Spleen (tissue), 11 donors: Measurements from ENCODE around the gene BSN. TPM values are rescaled to one million over a fixed set of nuclear protein-coding genes. Genes with fewer than 3 reads are reported as not detected.
A peak's percentile ranks its signal among the peaks of the same experiment; 100 is the strongest.
"Not testable (repeated sequence)": the region's sequence is repeated elsewhere in the genome, so short reads cannot be mapped to it uniquely, and the experiment has no call there.

Source experiments
- DNase-seq: peaks from one replicate; pipeline ENCODE4 v3.0.0-alpha.2; 2020
- H3K27ac ChIP-seq, 8 donors: fragments of 200-600 bp; sonication (generic) in 7 of 8; 1 replicate in 4 of 8; 2 replicates in 4 of 8; pipeline versions ENCODE4 v1.5.0 to v1.8.0; 2016 to 2021; ENCODE audit warnings: inconsistent platforms in 4 of 8, mild to moderate bottlenecking in 4 of 8, moderate library complexity in 1 of 8
- H3K27me3 ChIP-seq, 7 donors: fragments of 200-600 bp; sonication (generic) in 6 of 7; replicated peaks in 1 of 7; 1 replicate in 4 of 7; 2 replicates in 3 of 7; pipeline versions ENCODE4 v1.5.0 to v1.8.0; 2016 to 2021; ENCODE audit warnings: inconsistent platforms in 3 of 7, mild to moderate bottlenecking in 1 of 7
- H3K36me3 ChIP-seq, 6 donors: fragments of 200-600 bp; sonication (generic) in 5 of 6; 1 replicate in 4 of 6; 2 replicates in 2 of 6; pipeline versions ENCODE4 v1.5.0 to v1.8.0; 2016 to 2021; ENCODE audit warnings: inconsistent platforms in 2 of 6
- H3K4me1 ChIP-seq, 6 donors: fragments of 200-600 bp; sonication (generic) in 5 of 6; 1 replicate in 3 of 6; 2 replicates in 3 of 6; pipeline versions ENCODE4 v1.5.0 to v1.8.0; 2016 to 2021; ENCODE audit warnings: inconsistent platforms in 3 of 6
- H3K4me3 ChIP-seq, 8 donors: fragments of 200-600 bp; sonication (generic) in 7 of 8; 1 replicate in 4 of 8; 2 replicates in 4 of 8; pipeline versions ENCODE4 v1.5.0 to v1.8.0; 2016 to 2021; ENCODE audit warnings: inconsistent platforms in 4 of 8, mild to moderate bottlenecking in 4 of 8, moderate library complexity in 2 of 8
- H3K9me3 ChIP-seq, 8 donors: fragments of 200-600 bp; sonication (generic) in 7 of 8; 1 replicate in 4 of 8; 2 replicates in 4 of 8; pipeline versions ENCODE4 v1.5.0 to v1.8.0; 2016 to 2021; ENCODE audit warnings: inconsistent platforms in 4 of 8
- POLR2A ChIP-seq, 3 donors: fragments of 450-650 bp; IDR thresholded peaks; one replicate each; pipeline ENCODE4 v1.5.1; 2017; ENCODE audit warnings: antibody characterized with exemption in 3 of 3, mild to moderate bottlenecking in 1 of 3
- POLR2AphosphoS5 ChIP-seq, 3 donors: sonication (generic); formaldehyde crosslinking; IDR thresholded peaks; one replicate each; pipeline ENCODE4 v1.5.1; 2017; ENCODE audit warnings: antibody characterized with exemption in 3 of 3
- WGBS, 5 donors: extraction: QIAGEN DNeasy Blood & Tissue Kit in 3 of 5; methylation state at CpG; one replicate each; pipeline versions ENCODE4 v1.1.5 to v1.1.7; 2013 to 2018; 5-methylcytosine and 5-hydroxymethylcytosine counted together
- intact Hi-C: fragments of 100-400 bp; cut with DNase I; formaldehyde crosslinking; loops from one replicate; pipeline ENCODE4 v1.15.0; 2023; ENCODE audit warnings: low total_unique reads
- polyA plus RNA-seq, 3 donors: library from polyadenylated mRNA; stranded (reverse); fragments of 200-250 nt; gene quantifications; one replicate each; pipeline ENCODE4 v1.2.1, GENCODE V29; 2013
- total RNA-seq, 7 donors: library from RNA; depleted of rRNA in 3 of 7; stranded (reverse); fragments of >200 nt in 3 of 7; fragmentation: NEBNext Ultra II Directional in 4 of 7; extraction: Animal tissue kit (Norgen Biotek cat#: 25700) in 4 of 7; gene quantifications; one replicate each; pipeline versions ENCODE4 v1.1.0 to v1.2.1, GENCODE V29; 2016 to 2021
- TF ChIP-seq, protein P1 (sequence below), 11 experiments: fragments of 200-600 bp in 7 of 11; fragments of 450-650 bp in 4 of 11; sonication (generic) in 4 of 11; IDR thresholded peaks in 8 of 11; conservative IDR thresholded peaks in 3 of 11; 1 replicate in 7 of 11; 2 replicates in 4 of 11; pipeline versions ENCODE4 v1.4.0 to v1.8.0; 2016 to 2021; ENCODE audit warnings: antibody characterized with exemption in 11 of 11, inconsistent platforms in 4 of 11, mild to moderate bottlenecking in 1 of 11
- donor health status: healthy with polysubstance abuse.
- donor health status: DM: no; HTN: no; CAD: no; lungs with moderate emphysema.
- donor health status: DM: no; HTN: no; CAD: no.
- donor health status: Bipolar disorder and iron deficiency.
- donor health status: healthy.
- donor health status: DM: no; HTN: no; CAD: no.
- donor health status: DM: yes; HTN: yes; CAD: no.

BSN gene
- total and polyA plus RNA-seq, 10 donors, result 0.02 to 1.1 (median 0.36) TPM

DNA sequence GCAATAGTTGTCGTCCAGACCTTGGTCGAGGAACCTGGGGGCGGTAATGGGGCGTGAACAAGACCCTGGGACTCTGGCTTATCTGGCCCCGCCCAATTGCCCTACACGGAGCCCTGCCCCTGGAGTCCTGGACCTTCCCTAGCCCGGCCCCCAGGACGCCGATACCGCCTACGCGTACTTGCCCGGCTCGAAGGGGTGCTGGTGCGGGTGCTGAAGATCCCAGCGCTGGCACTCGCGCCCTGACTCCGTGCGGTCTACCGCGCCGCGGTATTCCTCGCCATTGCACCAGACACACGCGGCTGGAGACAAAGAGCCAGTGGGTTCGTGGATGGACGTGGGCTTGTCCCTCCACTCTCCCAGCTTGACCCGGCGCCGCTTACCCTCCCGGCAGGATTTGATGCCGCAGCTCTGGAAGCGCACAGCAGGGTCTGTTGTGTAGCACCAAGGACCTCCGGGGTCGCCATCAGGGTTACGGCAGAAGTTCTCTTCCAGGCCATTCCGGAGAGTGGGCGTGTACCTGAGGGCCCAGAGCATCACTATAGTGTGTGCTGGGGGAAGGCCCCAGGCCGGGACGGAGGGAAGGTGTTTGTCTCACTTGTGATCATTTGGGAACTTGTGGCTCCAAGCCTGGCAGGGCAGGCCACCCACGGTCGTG lies 132.6 kb downstream of the BSN start:
- peak overlapping the region in 2 of 8 donors; percentile 1 to 5 for H3K27ac ChIP-seq

DNA sequence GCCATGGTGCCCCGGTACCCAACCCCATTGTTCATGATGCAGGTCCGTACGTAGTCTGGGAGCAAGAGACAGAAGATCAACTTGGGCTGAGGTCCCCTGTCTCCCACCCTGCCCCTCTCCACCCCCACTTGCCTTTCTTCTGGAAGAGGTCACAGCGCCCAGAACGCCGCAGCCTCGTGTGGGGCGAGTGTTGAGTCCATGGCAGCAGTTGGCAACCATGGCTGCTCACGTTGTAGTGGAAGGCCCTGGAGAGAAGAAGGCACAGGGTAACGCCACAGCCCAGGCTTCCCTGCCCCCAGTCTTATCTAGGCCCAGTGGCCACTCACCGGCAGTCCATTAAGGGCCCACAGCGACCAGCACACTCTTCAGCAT lies 133.1 kb downstream of the BSN start:
- intact Hi-C loops, DNase-seq, H3K27ac ChIP-seq, H3K9me3 ChIP-seq: not testable (repeated sequence)
- Histone ChIP-seq H3K4me1 (peaks cover 23 to 58% (median 48%) of the 10 kb centered on the region in 6 donors), H3K36me3 (peaks cover 0 to 32% (median 18%) of the 10 kb centered on the region in 6 donors), H3K4me3 (peak overlapping the region in 1 of 8 donors; percentile 59), H3K27me3 (peaks cover 0 to 22% (median 0%) of the 10 kb centered on the region in 7 donors)
- 81 to 96% (median 92%) methylated on average over 5 to 12 of the region's 12 CpGs for WGBS, 5 donors

More for the DNA sequence above, 132.6 kb downstream of the BSN start:
- peak overlapping the region in 7 of 8 donors; percentile 20 to 59 (median 27) for H3K4me3 ChIP-seq
- H3K9me3 ChIP-seq, intact Hi-C loops, DNase-seq: not testable (repeated sequence)
- H3K4me1 ChIP-seq, result peaks cover 23 to 52% (median 44%) of the 10 kb centered on the region in 6 donors
- H3K36me3 ChIP-seq, result peaks cover 0 to 37% (median 23%) of the 10 kb centered on the region in 6 donors
- WGBS, 5 donors, result 20 to 57% (median 22%) methylated on average over 11 to 44 of the region's 44 CpGs
- H3K27me3 ChIP-seq, result peaks cover 0 to 22% (median 0%) of the 10 kb centered on the region in 7 donors
- TF ChIP-seq POLR2AphosphoS5 (IDR thresholded peaks at IDR 0.05), result peak in 2 of 3 donors; percentile 39 to 53

- intact Hi-C loops, H3K9me3 ChIP-seq, DNase-seq: not testable (repeated sequence)
- 52 to 78% (median 66%) methylated on average over 4 to 7 of the region's 7 CpGs for WGBS, 5 donors
- H3K27ac ChIP-seq, result peak overlapping the region; percentile 72 to 91 (median 84)
- peaks cover 0 to 22% (median 7%) of the 10 kb centered on the region in 6 donors for H3K36me3 ChIP-seq
- H3K27me3 ChIP-seq, result peaks cover 0 to 22% (median 0%) of the 10 kb centered on the region in 7 donors
- peak overlapping the region; percentile 86 to 100 (median 98) for H3K4me3 ChIP-seq
- H3K4me1 ChIP-seq, result peaks cover 23 to 61% (median 49%) of the 10 kb centered on the region in 6 donors
These were observed 134.2 kb downstream of the BSN start for GRCh38 chr3:49688338-49689045.

DNA sequence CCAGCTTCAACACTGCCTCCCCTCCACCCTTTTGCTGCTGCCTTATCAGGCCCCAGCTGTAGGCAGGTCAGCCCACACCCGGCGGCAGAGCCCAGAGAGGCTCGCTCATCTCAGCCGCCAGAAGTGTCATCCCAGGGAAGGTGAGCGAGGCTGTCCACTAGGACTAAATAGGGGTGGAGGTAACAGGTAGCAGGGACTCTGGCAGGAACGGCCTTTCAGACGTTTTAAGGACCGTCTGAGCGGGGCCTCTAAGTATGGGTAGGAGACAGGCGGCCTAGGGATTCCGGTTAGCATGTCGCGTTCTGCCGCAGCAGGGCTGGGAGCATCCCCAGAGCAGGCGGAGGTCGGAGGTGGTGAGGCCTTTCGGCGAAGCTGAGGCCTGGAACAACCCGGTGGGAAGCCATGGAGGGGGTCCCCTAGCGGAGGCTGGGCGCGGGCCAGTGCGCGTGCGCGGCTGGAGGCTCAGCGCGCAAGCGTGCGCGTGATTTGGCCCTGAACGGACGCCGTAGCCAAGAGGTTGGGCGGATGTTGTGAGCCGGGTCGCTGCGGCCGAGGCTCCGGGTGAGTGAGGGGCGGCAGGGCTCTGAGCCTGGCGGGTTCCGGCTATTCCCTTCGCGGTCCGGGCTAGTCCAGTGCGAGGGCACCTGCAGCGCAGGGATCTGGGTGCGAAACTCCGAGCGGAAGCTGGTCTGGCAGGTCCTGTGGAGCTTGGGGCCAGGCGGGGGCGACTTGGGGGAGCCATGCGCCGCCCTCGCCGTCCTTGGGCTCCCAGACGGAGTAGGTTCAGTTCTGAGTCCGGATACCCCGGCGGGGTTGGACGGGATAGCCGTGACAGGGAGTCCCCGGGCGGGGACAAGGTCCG lies 135.0 kb downstream of the BSN start, which contains the start of the genes MST1 and RNF123:
Gene MST1, minus strand, starts transcription at position 429 of the 862 bp plus-strand sequence. CDS start 783 bp downstream, outside the sequence.
Gene RNF123, plus strand, starts transcription at position 512 of the 862 bp plus-strand sequence. CDS start 1,609 bp downstream, outside the sequence.
- intact Hi-C loops, result no loop called here
- 1 to 5% (median 2%) methylated on average over 30 to 66 of the region's 66 CpGs; no CpG with 5 or more reads in 1 of the 5 donors for WGBS, 5 donors
- Histone ChIP-seq H3K4me1 (peaks cover 23 to 63% (median 49%) of the 10 kb centered on the region in 6 donors), H3K27ac (peak within 1 kb of the TSS; percentile 72 to 91 (median 84)), H3K9me3 (no peaks in the 10 kb centered on the region), H3K4me3 (peak within 1 kb of the TSS; percentile 86 to 100 (median 98)), H3K36me3 (peaks cover 0 to 14% (median under 1%) of the 10 kb centered on the region in 6 donors), H3K27me3 (peaks cover 0 to 22% (median 0%) of the 10 kb centered on the region in 7 donors)
- DNase-seq, result peak; percentile 97
- TF ChIP-seq POLR2A (IDR thresholded peaks at IDR 0.05) (no peak), POLR2AphosphoS5 (IDR thresholded peaks at IDR 0.05) (peak; percentile 93 to 95 (median 94))
- TF ChIP-seq, protein P1, sequence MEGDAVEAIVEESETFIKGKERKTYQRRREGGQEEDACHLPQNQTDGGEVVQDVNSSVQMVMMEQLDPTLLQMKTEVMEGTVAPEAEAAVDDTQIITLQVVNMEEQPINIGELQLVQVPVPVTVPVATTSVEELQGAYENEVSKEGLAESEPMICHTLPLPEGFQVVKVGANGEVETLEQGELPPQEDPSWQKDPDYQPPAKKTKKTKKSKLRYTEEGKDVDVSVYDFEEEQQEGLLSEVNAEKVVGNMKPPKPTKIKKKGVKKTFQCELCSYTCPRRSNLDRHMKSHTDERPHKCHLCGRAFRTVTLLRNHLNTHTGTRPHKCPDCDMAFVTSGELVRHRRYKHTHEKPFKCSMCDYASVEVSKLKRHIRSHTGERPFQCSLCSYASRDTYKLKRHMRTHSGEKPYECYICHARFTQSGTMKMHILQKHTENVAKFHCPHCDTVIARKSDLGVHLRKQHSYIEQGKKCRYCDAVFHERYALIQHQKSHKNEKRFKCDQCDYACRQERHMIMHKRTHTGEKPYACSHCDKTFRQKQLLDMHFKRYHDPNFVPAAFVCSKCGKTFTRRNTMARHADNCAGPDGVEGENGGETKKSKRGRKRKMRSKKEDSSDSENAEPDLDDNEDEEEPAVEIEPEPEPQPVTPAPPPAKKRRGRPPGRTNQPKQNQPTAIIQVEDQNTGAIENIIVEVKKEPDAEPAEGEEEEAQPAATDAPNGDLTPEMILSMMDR (IDR thresholded peaks at IDR 0.05 in 8 of 11, conservative IDR thresholded peaks at IDR 0.05 in 3 of 11), result peak in 7 of 11 experiments; percentile 16 to 60 (median 44)

DNA sequence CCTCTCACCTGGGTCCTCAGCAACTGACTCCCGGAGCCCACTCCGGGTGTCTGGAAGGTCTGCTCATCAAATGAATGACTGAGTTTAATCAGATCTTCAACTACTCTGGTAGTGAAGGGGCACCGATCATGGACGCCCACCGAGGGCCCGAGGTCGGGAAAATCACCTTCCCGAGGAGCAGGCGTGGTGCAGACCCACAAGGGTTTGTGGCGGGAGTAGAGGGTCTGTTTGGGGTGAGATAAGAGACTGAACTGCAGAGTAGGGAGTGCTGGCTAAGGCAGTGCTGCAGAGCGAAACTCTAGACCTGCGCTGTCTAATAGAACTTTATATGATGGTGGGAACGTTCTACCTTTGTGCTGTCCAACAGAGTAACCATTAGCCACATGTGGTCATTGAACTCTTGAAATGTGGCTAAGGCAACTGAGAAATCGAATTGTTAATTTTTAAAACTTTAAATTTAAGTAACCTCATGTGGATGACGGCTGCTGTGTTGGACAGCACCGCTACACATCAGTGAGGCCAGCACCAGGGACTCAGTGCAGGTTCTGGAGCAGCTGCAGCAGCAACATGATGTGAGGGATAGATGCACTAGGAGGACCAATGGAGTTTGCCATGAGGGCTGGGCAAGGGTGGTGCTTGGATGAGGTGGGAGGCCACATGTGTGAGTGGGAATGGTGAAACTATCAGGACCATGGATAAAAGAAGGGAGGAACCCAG lies 135.8 kb downstream of the BSN start:
- peaks cover 0 to 22% (median 0%) of the 10 kb centered on the region in 7 donors for H3K27me3 ChIP-seq
- intact Hi-C loops, H3K36me3 ChIP-seq, DNase-seq, H3K9me3 ChIP-seq: not testable (repeated sequence)
- WGBS, 5 donors, result 9 to 15% (median 10%) methylated on average over 14 to 16 of the region's 16 CpGs
- H3K4me1 ChIP-seq, result peaks cover 23 to 66% (median 49%) of the 10 kb centered on the region in 6 donors
- peak overlapping the region; percentile 86 to 100 (median 98) for H3K4me3 ChIP-seq
- H3K27ac ChIP-seq, result peak overlapping the region; percentile 72 to 91 (median 84)

- H3K9me3 ChIP-seq, H3K36me3 ChIP-seq, intact Hi-C loops, DNase-seq, H3K27ac ChIP-seq: not testable (repeated sequence)
- Histone ChIP-seq H3K27me3 (peaks cover 0 to 18% (median 0%) of the 10 kb centered on the region in 7 donors), H3K4me1 (peaks cover 23 to 62% (median 47%) of the 10 kb centered on the region in 6 donors), H3K4me3 (peak overlapping the region in 2 of 8 donors; percentile 97 to 99)
- 90 to 95% (median 94%) methylated on average over 3 of the region's 3 CpGs for WGBS, 5 donors
These were observed 136.6 kb downstream of the BSN start for GRCh38 chr3:49690856-49691255.

DNA sequence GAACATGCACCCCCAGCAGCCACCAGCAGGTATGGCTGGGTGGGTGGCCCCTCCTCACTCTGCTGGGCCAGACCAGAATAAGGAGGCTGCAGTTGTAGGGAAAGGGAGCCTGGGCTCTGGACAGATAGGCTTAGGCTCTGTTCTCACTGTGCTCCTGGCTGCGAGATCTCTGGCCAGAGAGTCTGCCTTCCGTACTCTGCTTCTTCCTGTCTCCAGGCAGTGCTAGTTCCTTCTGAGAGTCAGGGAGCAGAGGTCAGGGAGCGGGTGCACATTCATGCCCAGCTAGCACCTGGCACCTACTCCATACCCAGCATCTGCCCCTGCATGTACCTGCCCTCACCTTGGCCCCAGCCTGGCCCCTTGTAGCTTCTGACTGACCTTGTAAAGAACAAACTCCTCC lies 137.2 kb downstream of the BSN start:
- Histone ChIP-seq H3K4me3 (peak overlapping the region in 1 of 8 donors; percentile 97), H3K27me3 (peaks cover 0 to 12% (median 0%) of the 10 kb centered on the region in 7 donors), H3K4me1 (peaks cover 23 to 56% (median 41%) of the 10 kb centered on the region in 6 donors)
- 85 to 100% (median 92%) methylated on average over 1 to 3 of the region's 3 CpGs for WGBS, 5 donors
- H3K27ac ChIP-seq, DNase-seq, intact Hi-C loops, H3K36me3 ChIP-seq, H3K9me3 ChIP-seq: not testable (repeated sequence)
